Right lung (tissue), 5 donors: ENCODE results near the gene CST4. TPM values are rescaled to one million over a fixed set of nuclear protein-coding genes. Genes with fewer than 3 reads are reported as not detected.
A peak's percentile ranks its signal among the peaks of the same experiment; 100 is the strongest.
"Not testable (repeated sequence)": the region's sequence is repeated elsewhere in the genome, so short reads cannot be mapped to it uniquely, and the experiment has no call there.

Experiments used
- DNase-seq, 2 donors: peaks; one replicate each; pipeline ENCODE4 v3.0.0-alpha.2; 2013
- polyA plus RNA-seq, 5 donors: library from polyadenylated mRNA; unstranded; fragments of 120-200 nt; gene quantifications; one replicate each; pipeline versions ENCODE4 v1.2.1 to v1.2.3, GENCODE V29; 2013; ENCODE audit warnings: inconsistent platforms in 1 of 5, low replicate concordance in 1 of 5; ENCODE audit not compliant: insufficient read length in 5 of 5, insufficient read depth in 1 of 5

Gene CST4
- polyA plus RNA-seq, 5 donors: not detected

DNA sequence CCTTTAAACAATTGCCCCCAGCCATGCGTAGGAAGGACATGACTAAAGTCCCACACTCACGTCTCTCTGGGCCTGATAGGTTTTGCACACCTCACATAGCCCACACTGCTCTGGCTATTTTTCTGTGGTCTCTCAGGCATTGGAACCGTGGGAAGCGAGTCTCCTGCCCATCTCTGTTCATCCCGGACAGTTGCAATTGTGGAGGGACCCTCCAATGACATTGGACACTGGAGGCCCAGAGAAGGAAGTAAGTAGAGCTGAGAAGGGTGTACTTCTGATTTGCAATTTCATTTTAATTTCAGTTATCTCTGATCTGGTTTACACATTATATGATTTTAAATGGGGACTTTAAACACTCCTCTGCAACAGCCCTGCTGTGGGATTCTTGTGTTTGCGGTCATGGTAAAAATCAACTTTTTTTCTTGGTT, 27.8 kb downstream of the CST4 start:
- no peak for DNase-seq

DNA sequence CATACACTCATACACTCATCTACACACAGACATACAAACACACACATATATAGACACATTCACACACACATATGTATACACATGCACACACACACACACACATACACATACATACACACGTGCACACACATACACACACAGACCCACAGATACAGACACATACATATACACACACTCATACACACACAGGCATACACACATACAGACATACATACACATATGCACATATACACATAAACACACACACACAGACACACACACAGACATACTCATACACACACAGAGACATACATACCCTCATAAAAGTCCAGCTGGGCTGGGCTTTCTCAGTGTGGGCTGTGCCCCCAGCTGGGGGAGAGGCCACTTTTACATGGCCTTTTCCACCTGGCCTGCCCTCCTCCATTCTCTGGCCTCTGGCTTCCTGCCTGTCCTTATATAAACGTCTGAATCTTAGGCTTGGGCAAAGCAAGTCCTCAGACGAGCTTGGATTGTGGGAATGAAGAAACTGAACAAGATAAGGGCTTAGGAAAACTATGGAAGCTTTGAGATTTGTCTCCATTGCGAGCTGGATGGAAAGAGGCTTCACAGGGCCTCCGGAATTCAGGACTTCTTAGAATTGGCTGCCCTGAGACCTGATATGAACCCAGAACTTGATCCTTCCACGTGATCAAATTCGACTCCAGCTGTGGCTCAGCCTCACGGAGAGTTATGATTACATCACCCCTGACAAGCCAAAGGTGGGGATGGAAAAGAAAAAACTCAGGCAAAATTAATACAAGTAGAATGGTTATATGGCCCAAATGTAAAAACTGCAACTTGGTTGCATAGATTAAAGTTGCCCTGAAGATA, 28.6 kb downstream of the CST4 start:
- no peak for DNase-seq

DNA sequence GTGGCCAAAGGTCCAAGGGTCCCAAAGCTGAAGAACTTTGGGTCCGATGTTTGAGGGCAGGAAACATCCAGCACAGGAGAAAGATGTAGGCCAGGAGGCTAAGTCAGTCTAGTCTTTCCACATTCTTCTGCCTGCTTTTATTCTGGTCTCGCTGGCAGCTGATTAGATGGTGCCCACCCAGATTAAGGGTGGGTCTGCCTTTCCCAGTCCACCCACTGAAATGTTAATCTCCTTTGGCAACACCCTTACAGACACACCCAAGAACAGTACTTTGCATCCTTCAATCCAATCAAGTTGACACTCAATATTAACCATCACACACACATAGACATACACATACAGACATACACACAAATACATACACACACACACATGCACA, 29.2 kb downstream of the CST4 start:
- not testable (repeated sequence) for DNase-seq

DNA sequence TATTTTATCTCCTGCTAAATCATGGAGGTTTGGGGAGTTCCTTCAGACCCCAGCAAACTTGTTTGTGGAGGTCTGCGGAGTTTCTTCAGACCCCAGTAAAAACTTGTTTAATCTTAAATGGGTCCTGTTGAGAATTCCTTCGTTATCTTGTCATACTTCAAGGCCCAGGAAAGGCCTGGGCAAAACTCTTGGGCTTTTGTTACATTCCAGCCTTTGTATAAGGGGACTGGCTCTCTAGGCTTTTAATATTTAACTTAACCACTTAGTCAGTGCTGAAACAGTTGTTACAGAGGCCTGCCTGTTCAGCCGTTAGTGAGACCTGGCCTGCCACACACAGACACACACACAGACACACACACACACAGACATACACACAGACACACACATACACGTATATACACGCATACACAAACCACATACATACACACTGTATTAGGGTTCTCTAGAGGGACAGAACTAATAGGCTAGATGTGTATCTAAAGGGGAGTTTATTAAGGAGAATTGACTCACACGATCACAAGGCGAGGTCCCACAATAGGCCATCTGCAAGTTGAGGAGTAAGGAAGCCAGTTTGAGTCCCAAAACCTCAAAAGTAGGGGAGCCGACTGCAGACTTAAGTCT, 29.7 kb downstream of the CST4 start:
- DNase-seq: no peak

DNA sequence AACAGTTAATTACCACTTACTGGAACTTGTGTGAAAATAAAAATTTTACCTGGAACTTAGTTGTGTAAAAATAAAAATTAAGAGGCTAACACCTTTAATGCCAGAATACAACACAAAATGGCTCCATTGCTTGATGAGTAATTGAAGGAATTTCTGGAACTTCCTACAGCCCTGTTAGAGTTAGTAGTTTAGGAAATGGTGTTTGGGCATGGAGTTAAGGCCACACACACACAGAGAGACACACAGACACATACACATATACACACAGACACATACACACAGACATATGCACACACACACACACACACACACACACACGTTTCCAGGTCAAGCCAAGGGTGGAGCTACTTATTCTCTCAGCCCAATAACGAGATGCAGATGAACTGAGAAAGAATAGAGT, 30.5 kb downstream of the CST4 start:
- DNase-seq: no peak

DNA sequence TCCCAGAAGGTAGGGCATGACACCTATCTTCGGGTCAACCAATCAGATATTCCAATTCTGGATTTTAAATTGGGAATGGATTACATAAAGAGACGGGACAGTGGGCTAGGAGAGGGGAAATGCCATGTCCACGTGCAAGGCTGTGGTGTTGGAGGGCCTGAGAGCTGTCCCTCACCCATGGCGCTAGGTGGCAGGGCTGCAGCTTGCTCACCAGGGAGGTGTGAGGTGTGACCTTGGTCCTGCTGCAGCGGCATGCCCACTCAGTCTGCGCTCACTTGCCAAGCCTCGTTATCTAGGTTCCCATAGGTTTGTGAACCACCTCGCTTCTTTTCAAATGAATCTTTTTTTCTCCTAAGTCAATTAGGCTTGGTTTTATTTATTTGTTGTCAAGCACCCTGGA, 31.6 kb downstream of the CST4 start:
- DNase-seq: no peak

DNA sequence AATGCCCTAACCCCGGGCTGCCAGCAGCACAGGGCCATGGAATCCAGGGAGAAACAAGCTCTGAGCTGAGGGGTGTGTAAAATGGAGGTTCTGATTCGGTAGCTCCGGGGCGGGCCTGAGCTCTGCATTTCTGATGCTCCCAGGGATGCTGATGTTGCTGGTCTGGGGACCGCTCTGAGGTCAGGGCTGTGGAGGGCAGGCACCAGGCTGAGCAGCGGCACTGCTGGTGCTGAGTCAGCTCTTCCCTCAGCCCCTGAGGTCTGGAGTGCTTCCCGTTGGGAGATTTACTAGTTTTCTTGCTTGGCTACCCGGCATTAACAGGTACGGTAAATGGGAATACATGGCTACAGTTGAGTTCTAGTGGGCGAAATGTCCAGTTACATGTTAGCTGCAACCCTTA, 32.5 kb downstream of the CST4 start:
- no peak for DNase-seq

DNA sequence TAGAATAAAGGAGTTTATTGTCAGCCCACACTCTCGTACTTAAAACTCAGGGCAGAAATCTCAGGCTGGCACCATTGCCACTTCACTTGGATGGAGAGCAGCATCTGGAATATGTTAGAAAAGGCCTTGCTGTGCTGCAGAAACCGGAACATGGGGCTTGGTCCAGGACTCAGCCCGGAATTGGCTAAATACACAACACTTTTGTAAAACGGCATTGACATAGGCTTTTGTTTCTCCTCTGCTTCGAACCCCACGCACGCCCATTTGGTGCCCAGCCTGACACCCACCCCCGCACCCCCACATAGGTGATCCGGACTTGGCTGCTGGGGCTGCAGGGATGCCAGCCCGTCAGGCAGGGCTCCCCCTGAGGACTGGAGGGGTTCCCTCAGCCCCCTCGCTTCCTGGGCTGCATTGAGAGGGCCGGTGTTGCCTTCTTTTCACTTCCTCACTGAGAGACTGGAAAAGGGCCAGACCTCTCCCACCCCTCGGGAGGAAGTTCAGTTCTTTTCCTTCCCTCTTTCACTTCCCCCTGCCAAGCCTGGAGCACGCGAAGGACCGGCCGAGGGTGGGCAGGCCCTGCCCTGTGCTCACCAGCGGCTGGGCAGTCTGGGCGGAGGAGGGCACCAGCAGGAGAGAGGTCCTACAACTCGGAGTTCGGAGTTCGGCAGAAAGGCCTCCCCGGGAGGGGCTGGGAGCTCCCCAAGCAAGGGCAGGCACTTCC, 33.2 kb downstream of the CST4 start:
- peak; percentile 30 to 31 for DNase-seq

DNA sequence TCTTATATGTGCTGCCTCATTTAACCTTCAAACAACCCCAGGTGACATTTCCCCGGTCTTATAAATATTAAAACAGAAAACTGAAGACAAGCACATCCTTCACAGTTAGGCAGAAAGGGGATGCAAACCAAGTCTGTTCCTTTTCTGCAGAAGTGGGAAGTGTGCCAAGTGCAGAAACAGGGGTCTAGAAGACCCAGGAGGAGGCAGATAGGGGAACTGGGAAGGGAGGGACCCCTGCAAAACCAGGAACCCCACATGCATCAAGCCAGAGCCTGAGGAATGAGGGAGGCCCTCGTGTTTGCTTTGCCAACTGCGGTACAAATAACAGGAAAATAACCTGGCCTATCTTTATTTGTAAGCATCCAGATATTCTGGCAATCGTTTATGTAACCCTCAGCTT, 34.1 kb downstream of the CST4 start:
- no peak for DNase-seq

DNA sequence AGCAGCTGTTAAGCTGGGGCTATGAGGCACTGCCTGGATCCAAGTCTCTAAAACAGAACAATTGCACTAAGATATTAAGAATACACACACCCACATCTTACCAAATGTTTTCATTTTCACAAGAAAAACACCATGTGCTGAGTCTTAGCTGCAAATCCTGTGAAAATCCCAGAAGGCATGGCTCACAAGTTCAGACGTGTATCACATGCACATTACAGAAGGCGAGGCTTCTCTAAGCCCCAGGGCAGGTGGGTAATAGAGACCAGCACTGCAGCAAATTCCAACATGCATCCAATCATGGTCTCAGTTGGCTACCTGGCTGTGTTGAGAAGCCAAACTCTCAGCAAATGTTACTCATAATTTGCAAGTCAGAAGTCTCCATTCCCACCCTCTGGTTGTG, 34.8 kb downstream of the CST4 start:
- no peak for DNase-seq

DNA sequence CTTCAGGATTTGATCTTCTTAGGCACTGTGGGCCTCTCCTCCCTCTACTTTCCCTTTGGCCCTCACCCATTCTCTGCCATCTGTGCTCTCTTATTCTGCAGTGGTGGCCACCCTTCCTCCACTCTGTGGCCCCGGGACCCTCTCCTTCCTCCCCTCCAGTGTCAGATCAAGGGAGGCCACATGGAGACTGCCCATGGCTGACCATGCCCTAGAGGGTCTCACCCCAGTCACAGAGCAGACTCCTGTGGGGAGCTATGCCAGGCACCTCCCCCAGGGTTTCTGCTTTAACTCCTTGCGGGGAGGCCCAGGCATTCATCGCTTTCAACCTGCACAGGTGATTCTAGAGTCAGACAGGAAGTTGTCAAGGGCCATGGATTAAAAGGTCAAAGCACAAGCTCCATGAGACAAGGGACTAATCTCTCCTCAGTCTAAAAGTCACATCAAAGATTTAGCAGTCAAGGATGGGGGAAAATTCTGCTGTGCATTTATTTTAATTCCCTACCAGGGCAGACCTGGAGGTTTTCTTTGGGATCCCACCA, 35.4 kb downstream of the CST4 start:
- no peak for DNase-seq

DNA sequence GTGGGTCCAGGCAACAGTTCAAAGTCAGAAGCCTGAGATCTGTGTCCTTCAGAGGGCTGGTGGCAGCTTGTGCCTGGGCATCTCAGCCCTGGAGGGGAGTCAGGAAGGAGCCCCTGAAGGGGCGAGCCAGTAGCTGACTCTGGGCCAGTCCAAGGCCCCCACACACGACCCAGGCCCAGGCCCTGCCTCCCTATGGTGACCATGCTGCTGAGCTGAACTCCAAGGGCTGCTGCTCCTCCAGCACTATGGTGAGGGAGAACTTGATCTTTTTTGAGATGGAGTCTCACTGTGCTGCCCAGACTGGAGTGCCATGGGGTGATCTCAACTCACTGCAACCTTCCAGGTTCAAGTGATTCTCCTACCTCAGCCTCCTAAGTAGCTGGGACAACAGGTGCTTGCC, 35.9 kb downstream of the CST4 start:
- no peak for DNase-seq

DNA sequence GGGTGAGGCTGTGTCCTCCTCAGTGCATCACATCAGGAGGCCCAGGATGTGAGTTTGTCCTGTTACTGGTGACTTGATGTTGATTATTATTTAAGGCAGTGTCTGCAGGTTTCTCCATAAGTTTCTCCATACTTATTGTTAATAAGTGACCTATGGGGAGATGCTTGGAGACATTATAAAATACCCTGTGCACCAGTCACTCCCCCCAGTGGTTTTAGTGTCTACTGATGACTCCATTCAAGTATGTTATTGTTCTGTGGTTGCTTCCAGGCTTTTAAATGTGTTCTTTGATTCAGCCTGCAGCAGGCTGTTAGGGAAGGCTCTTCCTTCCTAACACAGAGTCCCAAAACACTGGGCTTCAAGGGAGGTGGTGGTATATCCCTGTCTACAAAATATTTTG, 36.5 kb downstream of the CST4 start:
- no peak for DNase-seq

DNA sequence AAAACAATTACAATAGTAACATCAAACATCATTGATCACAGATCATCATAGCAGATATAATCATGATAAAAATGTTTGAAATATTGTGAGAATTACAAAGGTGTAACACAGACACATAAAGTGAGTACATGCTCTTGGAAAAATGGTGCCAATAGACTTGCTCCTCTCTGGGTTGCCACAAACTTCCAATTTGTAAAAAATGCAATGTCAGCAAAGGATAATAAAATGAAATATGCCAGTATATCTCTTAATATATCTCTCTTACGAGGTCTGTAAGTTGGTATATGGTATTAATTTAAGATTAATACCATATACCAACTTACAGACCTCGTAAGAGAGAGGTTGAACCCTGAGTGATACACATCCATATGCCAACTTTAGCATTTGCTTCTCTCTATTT, 37.7 kb downstream of the CST4 start:
- no peak for DNase-seq

DNA sequence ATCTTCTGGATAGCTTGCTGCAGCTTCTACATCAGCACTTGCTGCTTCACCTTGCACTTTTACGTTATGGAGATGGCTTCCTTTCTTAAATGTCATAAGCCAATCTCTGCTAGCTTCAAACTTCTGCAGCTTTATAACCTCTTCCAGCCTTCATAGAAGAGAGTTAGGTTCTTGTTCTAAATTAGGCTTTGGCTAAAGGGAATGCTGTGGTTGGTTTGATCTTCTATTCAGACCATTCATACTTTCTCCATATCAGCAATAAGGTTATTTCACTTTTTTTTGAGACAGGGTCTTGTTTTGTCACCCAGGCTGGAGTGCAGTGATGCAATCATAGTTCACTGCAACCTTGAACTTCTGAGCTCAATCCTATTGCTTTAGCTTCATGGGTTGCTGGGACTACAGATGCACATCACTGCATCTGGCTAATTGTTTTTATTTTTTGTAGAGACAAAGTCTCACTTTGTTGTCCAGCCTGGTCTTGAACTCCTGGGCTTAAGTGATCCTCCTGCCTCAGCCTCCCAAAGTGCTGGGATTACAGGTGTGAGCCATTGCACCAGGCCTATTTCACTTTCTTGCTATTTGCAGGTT, 38.9 kb downstream of the CST4 start:
- no peak for DNase-seq

DNA sequence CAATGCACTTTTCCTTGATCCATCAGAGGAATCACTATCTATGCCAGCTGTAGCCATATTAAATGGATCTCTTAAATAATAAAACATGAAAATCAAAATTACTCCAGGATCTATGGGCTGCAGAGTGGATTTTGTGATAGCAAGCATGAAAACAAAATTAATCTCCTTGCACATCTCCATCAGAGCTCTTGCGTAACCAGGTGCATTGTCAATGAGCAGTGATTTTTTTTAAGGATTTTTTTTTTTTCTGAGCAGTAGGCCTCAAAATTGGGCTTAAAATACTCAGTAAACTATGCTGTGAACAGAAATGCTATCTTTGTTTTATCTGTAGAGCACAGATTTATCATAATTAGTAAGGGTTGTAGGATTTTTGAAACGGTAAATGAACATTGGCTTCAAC, 39.6 kb downstream of the CST4 start:
- no peak for DNase-seq

DNA sequence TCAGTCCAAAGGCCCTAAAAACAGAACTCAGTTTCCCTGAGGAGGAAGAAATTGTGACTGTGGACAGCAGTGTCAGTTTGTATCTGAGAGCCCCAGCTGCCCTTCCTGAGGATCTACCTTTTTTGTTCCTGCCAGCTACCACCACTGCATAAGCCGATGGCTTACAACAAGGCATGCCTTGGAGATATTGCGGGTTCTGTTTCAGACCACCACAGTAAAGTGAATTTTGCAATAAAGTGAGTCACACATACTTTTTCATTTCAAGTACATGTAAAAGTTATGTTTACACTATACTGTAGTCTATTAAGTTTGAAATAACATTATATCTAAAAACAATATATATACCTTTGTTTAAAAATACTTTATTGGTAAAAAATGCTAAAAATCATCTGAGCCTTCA, 41.5 kb downstream of the CST4 start:
- no peak for DNase-seq

DNA sequence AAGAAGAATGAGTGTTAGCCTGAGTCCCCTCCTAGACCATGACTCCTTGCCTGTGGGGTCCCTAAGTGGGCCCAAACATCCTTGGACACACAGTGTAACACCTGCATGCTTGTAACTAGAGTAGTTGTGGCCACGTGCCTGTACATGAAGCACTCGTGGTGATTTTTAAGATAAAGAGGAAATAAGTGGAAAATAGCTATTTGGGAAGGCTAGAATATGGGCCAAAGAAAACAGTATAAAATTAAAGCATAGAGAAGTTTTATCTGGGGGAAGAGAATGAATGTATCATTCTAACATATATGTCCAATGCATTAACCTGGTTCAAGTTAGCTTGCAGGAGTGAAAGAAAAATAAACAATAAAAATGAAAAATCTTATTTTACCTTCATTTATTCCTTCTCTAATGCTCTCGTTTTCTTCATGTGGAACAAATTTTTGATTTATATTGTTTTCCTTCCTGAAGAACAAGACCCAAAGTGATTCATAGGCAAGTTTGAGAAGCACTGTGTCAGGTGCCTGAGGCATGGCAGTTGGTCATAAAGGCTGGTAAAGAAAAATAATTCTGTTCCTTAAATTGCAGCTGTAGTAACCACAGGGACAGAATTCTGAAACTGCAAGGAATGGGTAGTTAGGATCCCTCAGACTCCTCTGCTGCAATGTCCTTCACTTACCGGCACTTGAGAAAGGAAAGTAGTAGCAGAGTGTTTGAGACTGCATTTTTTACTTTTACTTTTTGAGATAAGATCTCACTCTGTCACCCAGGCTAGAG, 42.5 kb downstream of the CST4 start:
- DNase-seq: no peak

DNA sequence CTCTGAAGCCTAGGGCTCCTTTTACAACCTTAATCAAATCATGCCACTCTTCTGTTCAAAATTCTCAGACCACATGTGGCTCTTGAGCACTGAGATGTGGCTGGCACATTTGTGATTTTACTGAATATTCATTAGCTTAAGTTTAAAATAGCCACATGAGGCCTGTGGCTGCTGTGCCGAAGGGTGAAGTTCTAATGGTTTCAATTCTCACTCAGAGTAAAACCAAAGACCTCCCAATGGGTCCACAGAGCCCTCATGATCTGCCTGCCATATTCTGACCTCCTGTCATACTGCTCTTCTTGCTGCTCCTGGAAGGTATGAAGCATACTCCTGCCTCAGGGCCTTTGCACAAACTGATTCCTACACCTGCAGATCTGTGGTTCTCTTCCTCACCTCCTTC, 43.3 kb downstream of the CST4 start:
- DNase-seq: no peak

DNA sequence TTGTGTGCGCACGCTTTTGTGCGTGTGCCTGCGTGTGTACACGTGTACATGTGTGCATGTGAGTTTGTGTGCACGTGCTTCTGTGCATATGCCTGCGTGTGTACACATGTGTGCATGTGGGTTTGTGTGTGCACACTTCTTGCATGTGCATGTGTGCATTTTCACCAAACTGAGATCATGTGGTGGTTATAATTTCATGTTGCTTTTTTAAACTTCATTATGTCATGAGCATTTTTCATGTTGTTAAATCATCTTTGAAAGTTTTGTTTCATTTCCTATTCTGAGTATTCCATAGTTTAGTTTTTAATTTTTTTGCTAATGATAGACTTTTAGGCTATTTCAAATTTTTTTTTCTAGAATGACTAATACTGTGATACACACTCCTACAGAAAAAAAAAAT, 44.7 kb downstream of the CST4 start:
- no peak for DNase-seq

DNA sequence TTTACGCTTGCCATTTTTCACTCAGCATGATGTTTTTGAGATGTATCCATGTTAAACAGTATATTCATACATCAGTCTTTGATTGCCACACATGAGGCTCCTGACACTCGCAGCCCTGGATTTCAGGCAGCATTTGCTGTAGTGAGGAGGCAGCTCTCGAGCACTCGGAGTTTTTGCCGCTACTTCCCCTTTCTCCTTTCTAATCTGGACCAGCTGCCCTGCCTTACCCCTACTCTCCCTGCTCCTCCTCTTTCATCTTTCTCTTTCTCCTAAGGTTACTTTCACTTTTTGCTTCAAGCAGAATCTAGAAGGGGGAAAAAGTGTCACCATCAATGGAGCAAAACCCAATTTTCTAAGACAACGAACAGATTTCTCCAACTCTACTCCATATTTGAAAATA, 45.2 kb downstream of the CST4 start:
- no peak for DNase-seq
